GM18858 (cell line): ENCODE data around the gene TRIM62.

Experiments
- ATAC-seq: cut with Tn5 transposase; IDR thresholded peaks from one replicate; pipeline ENCODE4 v1.9.1; 2021; ENCODE audit not compliant: unreplicated experiment

The TRIM62 gene

GRCh38 chr1:33162141-33162540, 19.7 kb downstream of the TRIM62 start:
- no peak for ATAC-seq

- no peak for ATAC-seq
Measured at GRCh38 chr1:33161061-33161681, 20.7 kb downstream of the TRIM62 start.

GRCh38 chr1:33159577-33159976, 22.3 kb downstream of the TRIM62 start:
- no peak for ATAC-seq

GRCh38 chr1:33158366-33158765, 23.5 kb downstream of the TRIM62 start:
- no peak for ATAC-seq

- no peak for ATAC-seq
Measured at GRCh38 chr1:33157131-33157530, 24.7 kb downstream of the TRIM62 start.

GRCh38 chr1:33155877-33156538, 25.8 kb downstream of the TRIM62 start:
- no peak for ATAC-seq

GRCh38 chr1:33153650-33154049, 28.2 kb downstream of the TRIM62 start:
- ATAC-seq = no peak

- no peak for ATAC-seq
Measured at GRCh38 chr1:33152685-33153432, 29.0 kb downstream of the TRIM62 start.

GRCh38 chr1:33151116-33151515, 30.7 kb downstream of the TRIM62 start:
- ATAC-seq = no peak

GRCh38 chr1:33150522-33150921, 31.3 kb downstream of the TRIM62 start:
- ATAC-seq = no peak

GRCh38 chr1:33149453-33150190, 32.2 kb downstream of the TRIM62 start:
- no peak for ATAC-seq

- ATAC-seq = no peak
Measured at GRCh38 chr1:33148615-33149014, 33.2 kb downstream of the TRIM62 start.

GRCh38 chr1:33147997-33148314, 33.9 kb downstream of the TRIM62 start:
- no peak for ATAC-seq

GRCh38 chr1:33147275-33147996, 34.4 kb downstream of the TRIM62 start:
- no peak for ATAC-seq

GRCh38 chr1:33146003-33146402, 35.8 kb downstream of the TRIM62 start:
- no peak for ATAC-seq

GRCh38 chr1:33143698-33144097, 38.1 kb downstream of the TRIM62 start:
- ATAC-seq = no peak

- ATAC-seq = no peak
Measured at GRCh38 chr1:33143176-33143575, 38.7 kb downstream of the TRIM62 start.

- ATAC-seq = no peak
Measured at GRCh38 chr1:33142483-33143064, 39.3 kb downstream of the TRIM62 start.

GRCh38 chr1:33141781-33142180, 40.1 kb downstream of the TRIM62 start:
- ATAC-seq = no peak

GRCh38 chr1:33141216-33141615, 40.6 kb downstream of the TRIM62 start:
- no peak for ATAC-seq
